HG03521 (cell line): ENCODE measurements around the gene SNAI1.

Experiments used
- ATAC-seq: cut with Tn5 transposase; IDR thresholded peaks from one replicate; pipeline ENCODE4 v1.9.1; 2021; ENCODE audit warnings: mild to moderate bottlenecking, moderate library complexity; ENCODE audit not compliant: unreplicated experiment

Gene SNAI1

GRCh38 chr20:50032955-50033666, 50.3 kb downstream of the SNAI1 start:
- no peak for ATAC-seq

DNA sequence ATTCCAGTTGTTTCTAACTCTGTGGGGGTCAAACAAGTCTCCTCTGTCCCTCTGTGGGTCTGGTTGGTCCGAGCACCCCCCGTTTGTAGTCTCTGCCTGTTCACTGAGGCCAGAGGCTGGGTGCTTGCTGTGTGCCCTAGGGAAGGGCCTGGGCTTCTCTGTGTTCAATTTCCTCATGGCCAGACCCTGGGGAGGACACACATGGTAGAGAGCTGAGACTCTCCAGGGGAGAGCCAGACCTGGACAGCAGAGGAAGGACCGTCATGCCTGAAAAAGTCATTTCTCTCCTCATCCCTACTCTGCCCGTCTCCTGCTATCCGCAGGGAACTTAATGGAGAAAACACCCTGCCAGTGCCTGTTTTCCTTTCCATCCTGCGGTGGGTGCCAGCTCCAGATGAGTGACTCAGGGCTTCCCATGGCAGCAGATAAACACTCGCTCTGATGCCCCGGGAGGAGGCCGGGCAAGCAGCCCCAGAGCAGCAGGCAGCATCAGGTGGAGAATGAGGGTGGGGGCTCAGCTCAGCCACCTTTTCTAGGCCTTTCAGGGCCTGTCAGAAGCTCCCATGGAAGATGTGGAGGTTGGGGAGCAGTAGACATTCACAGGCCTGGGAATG, 51.9 kb downstream of the SNAI1 start:
- no peak for ATAC-seq

- no peak for ATAC-seq
Measured at GRCh38 chr20:50036703-50037102, 53.9 kb downstream of the SNAI1 start.

GRCh38 chr20:50037123-50037522, 54.3 kb downstream of the SNAI1 start:
- no peak for ATAC-seq

DNA sequence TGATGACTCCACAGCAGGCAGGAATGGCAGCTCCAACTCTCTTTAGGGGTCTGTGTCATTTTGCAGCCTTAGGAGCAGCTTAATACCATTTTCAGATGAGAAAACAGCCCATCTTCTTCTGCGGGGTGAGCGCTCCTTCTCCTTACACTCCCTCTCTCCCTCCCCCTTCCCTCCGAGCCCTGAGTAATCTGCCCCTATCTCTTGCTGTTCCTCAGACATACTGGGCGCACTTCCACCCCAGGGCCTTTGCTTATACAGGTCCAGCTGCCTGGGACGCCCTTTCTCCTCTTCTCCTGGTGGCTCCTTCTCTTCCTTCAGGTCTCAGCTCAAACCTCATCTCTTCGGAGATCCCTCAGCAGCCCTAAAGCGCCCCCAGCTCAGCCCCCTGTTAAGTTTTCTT, 54.8 kb downstream of the SNAI1 start:
- ATAC-seq: no peak

- ATAC-seq: no peak
Measured at GRCh38 chr20:50038169-50038568, 55.4 kb downstream of the SNAI1 start.
